ENCODE results near the gene APOBEC2. TPM values are rescaled to one million over a fixed set of nuclear protein-coding genes. Genes with fewer than 3 reads are reported as not detected.

Gene APOBEC2
- total and polyA plus RNA-seq, 9 of the 15 experiments (the other 6 are each of a cell fraction or from before 2014, with no cell fraction given), result 0.25 to 1.6 TPM; not detected in 7

GRCh38 chr6:41073968-41074691 is 21.1 kb downstream of the APOBEC2 start (continued):
- no peak; the same call in none of the 2 replicates for TF ChIP-seq ZBTB40 (IDR thresholded peaks at IDR 0.05)
- TF ChIP-seq ZBTB40 (CRISPR knock-in tag; IDR thresholded peaks at IDR 0.05), result no peak
- TF ChIP-seq HLTF (IDR thresholded peaks at IDR 0.05), result 0 out of 2 replicates have a peak, but pooled peaks have one; percentile 8
- TF ChIP-seq NONO (IDR thresholded peaks at IDR 0.05; ENCODE audit: low read depth in 2 of 2, low read length in 1 of 2), result no peak
- no peak for TF ChIP-seq ZNF175 (CRISPR knock-in tag; IDR thresholded peaks at IDR 0.05; ENCODE audit: low read depth)
- no peak for TF ChIP-seq NCOA2 (IDR thresholded peaks at IDR 0.05; ENCODE audit: partially characterized antibody in 2 of 2)
- TF ChIP-seq MNT (conservative IDR thresholded peaks at IDR 0.05), result peak in 1 of 2 experiments; percentile 2; a peak in 1 of 4 replicates
- no peak for TF ChIP-seq CSDE1 (IDR thresholded peaks at IDR 0.05)
- TF ChIP-seq ZNF282 (CRISPR knock-in tag; IDR thresholded peaks at IDR 0.05), result no peak
- 0 out of 4 replicates have a peak, but pooled peaks of 1 of the 2 experiments have one; percentile 10 for TF ChIP-seq SIN3A (IDR thresholded peaks at IDR 0.05; ENCODE audit: borderline replicate concordance in 2 of 2, control insufficient read depth in 1 of 2, low read depth in 2 of 2, low read length in 2 of 2)
- TF ChIP-seq SAP30 (IDR thresholded peaks at IDR 0.05; ENCODE audit: borderline replicate concordance, insufficient read depth, low read depth, low read length, poor library complexity, severe bottlenecking), result no peak
- TF ChIP-seq ZNF75A (CRISPR knock-in tag; IDR thresholded peaks at IDR 0.05), result no peak
- no peak for TF ChIP-seq NFXL1 (CRISPR knock-in tag; IDR thresholded peaks at IDR 0.05)
- TF ChIP-seq HOMEZ (CRISPR knock-in tag; IDR thresholded peaks at IDR 0.05), result no peak

Data from K562 (cell line).